Epithelial cell of esophagus (primary cell): ENCODE results near the gene MRPL37.
"Not testable (repeated sequence)": the region's sequence is repeated elsewhere in the genome, so short reads cannot be mapped to it uniquely, and the experiment has no call there.

Experiments
- DNase-seq: peaks from one replicate; pipeline ENCODE4 v3.0.0; 2010; ENCODE audit warnings: low read depth
- H3K4me3 ChIP-seq: 2 replicates; pipeline ENCODE4 v1.5.1; 2011; ENCODE audit warnings: mild to moderate bottlenecking, low read length, control low read depth
- TF ChIP-seq, protein P1 (sequence below): IDR thresholded peaks from 2 replicates; pipeline ENCODE4 v1.5.1; 2011; ENCODE audit warnings: low read depth, mild to moderate bottlenecking, low read length, control low read depth, inconsistent platforms; ENCODE audit not compliant: insufficient read depth; ENCODE audit errors: missing control alignments

Gene MRPL37

DNA sequence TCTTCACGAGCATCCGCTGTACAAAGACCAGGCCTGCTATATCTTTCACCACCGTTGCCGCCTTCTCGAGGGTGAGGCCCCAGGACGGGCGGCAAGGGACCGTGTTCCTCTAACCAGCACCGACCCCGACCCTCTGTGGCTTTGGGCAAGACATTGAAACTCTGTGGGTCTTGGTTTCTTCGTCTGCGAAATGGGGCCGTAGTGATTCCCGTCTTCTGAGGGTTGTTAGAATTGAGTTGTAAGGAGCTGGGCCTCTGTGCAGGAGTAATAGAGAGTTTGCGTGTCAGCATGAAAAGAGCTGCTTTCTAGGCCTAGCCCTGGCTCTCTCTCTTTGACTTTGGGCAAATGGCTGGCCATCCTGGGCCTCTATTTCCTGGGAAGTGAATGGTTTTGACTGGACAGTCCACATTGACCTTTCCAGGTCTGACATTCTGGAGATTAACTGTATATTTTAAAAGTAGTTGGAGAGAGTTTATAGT lies 591 bp downstream of the MRPL37 start:
- TF ChIP-seq, protein P1, sequence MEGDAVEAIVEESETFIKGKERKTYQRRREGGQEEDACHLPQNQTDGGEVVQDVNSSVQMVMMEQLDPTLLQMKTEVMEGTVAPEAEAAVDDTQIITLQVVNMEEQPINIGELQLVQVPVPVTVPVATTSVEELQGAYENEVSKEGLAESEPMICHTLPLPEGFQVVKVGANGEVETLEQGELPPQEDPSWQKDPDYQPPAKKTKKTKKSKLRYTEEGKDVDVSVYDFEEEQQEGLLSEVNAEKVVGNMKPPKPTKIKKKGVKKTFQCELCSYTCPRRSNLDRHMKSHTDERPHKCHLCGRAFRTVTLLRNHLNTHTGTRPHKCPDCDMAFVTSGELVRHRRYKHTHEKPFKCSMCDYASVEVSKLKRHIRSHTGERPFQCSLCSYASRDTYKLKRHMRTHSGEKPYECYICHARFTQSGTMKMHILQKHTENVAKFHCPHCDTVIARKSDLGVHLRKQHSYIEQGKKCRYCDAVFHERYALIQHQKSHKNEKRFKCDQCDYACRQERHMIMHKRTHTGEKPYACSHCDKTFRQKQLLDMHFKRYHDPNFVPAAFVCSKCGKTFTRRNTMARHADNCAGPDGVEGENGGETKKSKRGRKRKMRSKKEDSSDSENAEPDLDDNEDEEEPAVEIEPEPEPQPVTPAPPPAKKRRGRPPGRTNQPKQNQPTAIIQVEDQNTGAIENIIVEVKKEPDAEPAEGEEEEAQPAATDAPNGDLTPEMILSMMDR = no peak
- peak overlapping the region; percentile 91 for H3K4me3 ChIP-seq
- DNase-seq = peak; percentile 11

DNA sequence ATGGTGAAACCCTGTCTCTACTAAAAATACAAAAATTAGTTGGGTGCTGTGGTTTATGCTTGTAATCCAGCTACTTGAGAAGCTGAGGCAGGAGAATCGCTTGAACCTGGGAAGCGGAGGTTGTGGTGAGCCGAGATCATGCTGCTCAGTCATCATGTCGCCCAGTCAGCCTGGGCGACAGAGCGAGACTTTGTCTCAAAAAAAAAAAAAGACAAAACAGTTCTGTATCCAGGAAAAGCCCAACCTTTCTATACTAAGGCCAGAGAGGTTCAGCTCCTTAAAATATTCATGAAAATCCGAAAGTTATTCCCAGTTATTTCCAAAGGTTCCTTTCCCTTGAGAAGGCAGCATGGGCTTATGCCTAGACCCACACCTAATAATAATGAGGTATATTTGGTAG lies 4.2 kb downstream of the MRPL37 start:
- DNase-seq = no peak
- TF ChIP-seq, protein P1 = no peak

DNA sequence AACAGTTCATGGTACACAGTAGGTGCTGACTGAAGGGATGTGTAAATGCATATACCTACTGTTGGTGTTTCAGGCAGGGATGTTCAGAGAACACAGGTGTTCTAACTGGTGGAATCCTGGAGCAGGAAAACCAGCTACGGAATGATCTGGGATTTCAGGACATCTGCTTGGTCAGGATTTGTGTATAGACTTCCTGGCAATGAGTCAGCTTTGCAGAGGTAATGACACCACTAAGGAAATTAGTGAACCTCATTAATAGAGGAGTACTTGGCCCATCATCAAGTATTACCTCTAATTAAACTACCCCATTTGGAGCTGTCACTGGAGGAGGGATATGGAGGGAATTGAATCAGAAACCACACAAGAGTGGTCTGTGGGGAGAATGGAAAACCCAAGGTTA lies 7.3 kb downstream of the MRPL37 start:
- TF ChIP-seq, protein P1 = no peak
- H3K4me3 ChIP-seq = no peak overlapping the region
- DNase-seq = peak; percentile 28

More for the DNA sequence above, 4.2 kb downstream of the MRPL37 start:
- H3K4me3 ChIP-seq = no peak overlapping the region

DNA sequence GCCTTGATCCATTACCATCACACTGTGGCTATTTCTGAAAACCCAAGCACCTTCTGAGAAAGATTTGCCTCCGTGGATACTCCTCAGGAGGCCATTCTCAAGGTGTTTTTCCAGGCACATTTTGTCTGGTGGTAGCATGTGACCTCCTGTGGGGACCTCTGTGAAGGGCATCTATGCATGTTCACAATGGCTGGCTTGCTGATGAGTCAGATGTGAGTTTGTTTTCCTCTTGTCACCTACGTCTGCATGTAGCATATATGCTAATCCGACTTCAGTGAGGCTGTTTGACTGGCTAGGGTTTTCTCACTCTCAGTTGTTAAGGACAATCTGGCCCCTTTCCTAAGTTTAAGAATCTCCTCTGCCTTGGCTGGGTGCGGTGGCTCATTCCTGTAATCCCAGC lies 7.9 kb downstream of the MRPL37 start:
- H3K4me3 ChIP-seq, DNase-seq: not testable (repeated sequence)

DNA sequence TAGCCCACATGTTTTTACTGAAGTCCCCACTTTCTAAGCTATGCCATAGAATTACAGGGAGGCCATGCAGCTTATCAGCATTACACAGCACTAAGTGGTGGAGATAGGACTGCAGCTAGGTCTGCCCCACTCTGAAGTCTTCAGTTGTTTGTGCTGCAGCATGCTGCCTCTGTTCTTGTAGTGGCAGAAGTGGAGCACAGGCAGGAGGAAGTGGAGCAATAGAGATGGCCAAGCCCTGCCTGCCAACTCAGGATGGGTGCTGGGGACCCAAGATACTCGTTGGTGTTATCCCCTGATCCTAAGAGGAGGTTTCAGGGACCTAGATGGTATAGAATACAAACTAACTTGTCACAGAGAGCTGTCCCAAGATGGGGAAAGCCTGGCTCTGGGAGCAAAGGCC lies 12.9 kb downstream of the MRPL37 start:
- H3K4me3 ChIP-seq = no peak overlapping the region
- no peak for DNase-seq
- TF ChIP-seq, protein P1 = no peak

DNA sequence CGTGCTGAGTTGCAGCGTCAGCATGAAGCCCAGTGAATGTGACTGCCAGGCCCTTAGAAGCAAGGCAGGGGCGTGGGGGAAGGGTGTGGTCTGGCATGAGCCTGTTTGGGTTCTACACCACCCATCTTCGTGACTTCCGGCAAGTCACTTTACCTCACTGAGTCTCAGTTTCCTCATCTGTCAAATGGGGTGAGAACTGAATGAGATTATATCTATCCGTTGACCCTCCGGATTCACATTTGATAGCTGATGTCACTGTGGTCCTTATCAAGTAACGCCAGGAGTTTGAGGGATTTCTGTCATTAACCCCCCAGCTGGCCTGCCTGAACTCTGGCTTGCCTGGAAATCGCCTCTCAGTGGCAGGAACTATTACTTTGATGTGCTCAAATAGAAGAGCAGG lies 15.6 kb downstream of the MRPL37 start:
- no peak overlapping the region for H3K4me3 ChIP-seq
- no peak for DNase-seq
- TF ChIP-seq, protein P1 = no peak

DNA sequence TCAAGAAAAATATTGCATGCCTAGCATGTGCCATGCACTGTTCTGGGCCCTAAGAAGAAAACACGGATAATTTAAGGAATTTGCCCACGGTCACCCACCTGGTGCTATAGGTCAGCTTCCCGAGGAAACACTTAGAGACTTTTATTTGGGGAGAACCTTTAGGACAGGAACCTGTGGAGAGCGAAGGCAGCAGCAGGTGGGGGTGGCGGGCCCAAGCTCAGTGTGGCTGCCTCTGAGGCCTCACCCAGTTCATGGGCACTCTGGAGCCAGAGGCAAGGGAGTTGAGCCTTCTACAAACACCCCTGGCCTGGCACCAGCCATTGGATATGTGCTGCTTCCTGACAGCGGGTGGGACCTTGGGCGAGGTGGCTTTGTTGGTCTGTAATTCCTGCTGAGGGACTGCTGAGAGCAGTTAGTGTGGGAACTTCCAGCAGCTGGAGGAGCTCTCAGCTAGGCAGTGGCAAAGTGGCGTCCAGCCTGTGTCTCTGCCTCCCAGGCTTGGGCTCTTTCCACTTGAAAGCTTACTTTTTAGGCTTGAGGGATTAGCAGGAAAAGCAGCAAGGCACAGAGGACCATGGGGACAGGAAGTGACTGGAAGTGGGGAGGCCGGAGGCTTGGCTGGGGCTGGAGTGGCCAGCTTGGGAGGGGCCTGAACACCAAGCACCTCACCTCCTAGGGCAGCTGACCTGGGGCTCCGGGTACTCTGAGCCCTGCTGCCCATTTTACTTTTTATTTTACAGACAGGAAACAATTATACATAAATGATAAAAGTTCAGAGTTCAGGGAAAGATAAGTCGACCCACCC lies 19.1 kb downstream of the MRPL37 start:
- TF ChIP-seq, protein P1 = no peak
- H3K4me3 ChIP-seq = no peak overlapping the region
- DNase-seq = no peak

DNA sequence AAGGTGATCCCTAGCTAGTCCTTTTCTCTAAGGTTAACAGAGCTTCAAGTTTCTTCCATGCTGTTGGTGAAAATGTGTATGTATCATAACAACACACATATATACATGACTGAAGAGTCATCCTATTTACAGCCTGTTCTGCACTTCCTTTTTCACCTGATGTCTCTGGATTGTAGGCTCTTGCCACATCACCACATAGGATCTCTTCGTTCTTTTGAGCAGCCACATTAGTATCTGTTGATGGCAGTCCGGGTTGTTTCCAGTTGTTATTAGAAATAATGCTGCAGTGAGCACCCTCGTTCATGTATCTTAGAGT lies 19.7 kb downstream of the MRPL37 start:
- TF ChIP-seq, protein P1 = no peak
- DNase-seq = peak; percentile 14
- H3K4me3 ChIP-seq = no peak overlapping the region
